Measurements from ENCODE around the gene TANC1.

Gene TANC1

DNA sequence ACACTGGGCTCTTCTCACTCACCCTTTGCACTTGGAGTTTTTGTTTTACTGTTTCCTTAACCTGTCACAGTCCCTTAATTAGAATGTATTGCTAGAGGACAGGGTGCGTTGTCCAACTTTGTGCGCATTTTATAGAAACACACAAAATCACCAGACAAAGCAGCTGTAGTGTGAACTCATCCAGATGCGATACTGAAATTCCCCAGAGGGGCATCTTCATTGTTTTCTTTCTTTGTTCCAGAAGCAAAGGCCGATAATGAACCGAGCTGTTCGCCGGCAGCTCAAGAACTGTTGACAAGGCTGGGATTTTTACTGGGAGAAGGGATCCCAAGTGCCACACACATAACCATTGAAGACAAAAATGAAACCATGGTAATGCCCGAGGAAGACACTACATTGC lies 180.5 kb downstream of the TANC1 start:
- no peak for DNase-seq

DNA sequence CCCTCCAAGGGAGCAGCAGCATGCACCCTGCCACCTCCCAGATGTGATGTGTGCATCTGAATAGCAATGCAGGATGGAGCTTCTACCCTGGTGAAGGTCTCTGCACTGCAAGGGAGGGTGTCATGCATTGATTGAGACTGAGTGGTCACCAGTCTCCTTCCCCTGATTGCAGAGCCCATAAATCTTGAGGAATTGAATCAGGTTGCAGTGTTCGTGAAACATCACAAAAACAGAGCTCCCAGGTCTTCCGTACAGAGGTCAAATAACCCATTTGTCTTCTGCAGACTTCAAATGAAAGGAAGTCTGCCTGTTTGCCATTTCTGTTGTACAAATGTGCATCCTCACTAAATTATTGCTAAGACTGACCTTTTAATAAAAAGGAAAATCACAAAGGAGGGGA lies 181.3 kb downstream of the TANC1 start:
- DNase-seq = no peak

DNA sequence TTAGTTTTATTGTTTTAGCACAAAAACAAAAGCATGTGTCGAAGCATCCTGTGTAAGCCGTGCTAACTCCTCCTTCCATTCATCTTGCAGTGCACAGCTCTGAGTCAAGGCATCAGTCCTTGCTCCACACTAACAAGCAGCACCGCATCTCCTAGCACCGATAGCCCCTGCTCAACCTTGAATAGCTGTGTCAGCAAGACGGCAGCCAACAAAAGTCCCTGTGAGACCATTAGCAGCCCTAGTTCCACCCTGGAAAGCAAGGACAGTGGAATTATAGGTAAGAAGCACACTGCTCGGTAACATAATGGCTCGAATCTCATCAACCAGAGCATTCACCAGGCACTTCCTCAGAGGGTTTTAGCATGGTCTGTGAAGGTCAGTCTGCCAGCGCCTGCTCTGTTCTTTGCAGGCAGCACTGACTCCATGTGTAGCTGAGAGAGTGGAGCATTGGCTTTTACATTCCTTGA lies 181.9 kb downstream of the TANC1 start:
- no peak for DNase-seq

DNA sequence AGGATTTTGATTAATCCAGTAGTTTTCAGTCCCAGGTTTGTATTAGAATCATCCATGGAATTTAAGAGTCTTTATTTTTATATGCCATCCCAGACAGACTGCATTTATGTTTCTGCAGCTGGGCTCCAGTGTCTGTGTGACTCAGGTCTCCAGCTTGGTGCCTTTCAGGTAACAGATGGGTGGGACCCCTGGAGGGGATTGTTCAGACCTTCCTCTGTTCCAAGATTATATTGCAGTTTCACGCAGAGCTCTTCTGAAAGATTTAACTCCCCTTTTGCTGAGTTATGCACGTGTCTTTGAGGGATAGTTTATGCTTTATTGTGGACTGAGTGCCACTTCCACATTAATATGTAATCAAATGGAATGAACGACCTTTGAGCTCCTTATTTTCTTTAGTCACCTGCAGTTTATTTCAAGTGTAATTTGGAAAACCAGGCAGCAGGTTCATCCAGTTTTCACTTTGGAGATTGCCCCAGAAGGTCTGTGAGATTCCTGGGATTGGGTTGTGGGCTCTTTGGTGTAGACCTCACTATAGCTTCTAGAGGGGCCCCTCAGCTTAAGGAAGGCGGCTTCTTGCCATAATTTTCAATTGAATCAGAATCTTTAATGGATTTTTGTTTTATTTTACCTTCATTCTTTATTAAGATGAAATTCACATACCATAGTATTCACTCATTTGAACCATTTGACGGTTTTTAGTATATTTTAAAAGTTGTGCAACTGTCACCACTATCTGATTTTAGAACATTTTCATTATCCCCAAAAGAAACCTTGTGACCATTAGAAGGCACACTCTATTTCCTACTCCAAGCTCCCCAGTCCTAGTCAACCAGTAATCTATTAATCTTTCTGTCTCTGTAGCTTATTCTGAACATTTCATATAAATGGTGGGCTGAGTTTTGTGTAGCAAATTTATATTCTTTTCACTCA lies 183.0 kb downstream of the TANC1 start:
- no peak for DNase-seq

DNA sequence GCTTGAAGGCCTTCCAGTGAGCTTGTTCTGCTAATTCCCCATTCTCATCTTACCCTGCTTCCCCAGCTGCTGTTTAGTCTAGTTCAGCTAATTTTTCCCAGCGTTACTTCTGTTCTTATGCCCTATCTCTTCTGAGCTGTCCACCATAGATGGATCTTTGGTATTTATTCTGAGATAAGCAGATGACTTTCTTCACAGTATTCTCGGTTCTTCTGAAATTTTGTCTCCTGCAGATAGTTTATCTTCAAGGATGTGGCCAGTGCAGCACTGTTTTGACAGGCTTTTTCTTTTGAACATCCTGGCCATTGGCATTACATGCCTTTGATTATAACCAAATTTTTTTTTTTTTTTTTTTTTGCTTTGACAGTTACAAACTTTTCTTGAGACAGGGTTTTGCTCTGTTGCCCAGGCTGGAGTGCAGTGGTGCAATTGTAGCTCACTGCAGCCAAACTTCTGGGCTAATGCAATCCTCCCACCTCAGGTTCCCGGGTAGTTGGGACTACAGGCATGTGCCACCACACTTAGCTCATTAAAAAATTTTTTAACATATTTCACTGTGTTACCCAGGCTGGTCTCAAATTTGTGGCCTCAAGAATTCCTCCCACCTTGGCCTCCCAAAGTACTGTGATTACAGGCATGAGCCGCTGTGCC lies 183.8 kb downstream of the TANC1 start:
- no peak for DNase-seq

DNA sequence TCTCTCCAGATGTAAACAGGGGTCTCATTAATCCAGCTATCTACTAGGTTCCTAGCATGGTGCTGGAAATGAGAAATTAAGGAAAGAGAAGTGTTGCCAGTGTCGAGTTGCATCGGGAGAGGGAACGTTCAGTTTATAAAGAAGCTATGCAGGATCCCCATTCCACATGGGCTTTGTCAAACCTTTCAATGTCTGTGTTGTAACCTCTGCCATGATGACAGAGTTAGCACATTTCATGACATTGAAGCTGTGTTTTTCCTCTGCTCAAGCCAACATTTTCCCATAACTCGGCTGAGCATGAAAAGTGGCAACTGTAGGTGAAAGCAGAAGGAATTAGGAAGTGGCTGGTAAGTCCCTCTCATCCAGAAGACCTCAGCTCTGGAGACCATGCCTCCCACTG lies 184.6 kb downstream of the TANC1 start:
- no peak for DNase-seq

DNA sequence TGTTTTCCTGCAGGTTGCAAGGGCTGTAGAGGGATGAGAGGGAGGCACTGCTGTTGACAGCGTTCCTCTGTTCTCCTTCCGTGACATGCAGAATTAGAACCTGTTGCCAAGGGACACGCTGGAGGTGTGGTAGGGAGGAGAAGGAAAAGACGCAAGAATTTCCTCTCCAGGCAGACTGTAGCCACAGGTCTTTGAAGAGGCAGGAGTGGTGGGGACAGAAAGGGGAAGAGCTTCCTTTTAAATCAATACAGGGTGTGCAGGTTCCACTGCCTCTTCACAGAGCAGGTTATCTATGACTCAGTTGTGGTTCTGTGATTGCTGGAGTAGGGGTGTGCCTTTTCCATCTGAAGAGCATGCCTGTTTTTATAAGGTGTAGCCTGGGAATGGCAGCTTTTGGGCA lies 185.0 kb downstream of the TANC1 start:
- no peak for DNase-seq

DNA sequence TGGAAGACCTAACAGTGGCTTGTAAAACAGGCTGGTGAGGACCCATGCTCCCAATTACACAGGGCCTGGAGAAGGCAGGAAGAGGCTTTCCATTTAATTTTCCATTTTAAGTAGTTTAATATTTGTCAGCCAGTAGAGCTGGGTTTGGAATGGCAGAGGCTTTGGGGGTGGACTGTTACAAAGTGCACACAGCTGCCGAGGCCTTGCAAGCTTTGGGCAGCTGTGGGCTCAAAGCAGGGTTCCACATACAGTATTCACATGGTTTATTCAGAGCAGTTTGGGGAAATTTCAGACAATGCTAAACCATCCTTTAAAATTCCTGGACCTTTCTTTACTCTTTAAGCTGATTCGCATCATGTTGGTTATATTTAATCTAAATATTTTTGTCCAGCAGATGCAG lies 185.5 kb downstream of the TANC1 start:
- DNase-seq = no peak

DNA sequence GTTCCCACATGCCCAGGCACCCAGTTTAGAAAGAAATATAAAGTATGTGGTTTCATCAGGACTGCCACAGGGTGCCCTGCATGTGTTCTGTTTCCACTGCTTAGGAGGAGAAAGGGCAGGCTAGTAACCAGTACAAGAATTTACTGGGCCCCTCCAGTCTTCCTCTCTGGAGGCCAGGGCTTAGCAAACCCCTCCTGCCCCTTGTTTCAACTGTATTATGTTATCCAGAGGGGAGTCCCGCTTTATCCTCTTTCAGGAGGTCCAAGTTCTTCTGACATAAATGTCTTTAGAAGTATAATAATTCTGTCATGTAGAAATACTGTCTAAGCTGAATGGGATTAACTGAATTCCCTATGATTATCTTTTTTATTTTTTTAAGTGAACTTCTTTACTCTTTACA lies 185.9 kb downstream of the TANC1 start:
- DNase-seq = no peak

DNA sequence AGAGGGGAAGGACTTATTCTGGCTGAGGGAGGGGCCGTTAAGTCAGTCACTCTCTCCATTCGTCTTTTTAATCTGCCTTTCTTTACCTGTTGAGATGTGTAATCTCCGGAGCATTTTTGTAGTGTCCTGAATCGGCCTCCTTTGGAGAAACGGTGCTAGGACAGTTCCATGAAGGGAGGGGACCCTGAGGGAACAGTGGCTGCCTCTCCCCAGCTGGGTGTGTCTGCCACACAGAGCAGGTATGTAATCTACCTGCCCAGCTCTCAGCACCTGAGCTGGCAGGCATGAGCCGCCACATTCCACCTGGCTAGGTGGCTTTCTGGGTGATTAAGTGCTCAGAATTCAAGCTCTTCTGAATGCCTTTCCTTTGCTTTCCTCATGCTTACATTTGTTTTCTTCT lies 186.9 kb downstream of the TANC1 start:
- DNase-seq = no peak

DNA sequence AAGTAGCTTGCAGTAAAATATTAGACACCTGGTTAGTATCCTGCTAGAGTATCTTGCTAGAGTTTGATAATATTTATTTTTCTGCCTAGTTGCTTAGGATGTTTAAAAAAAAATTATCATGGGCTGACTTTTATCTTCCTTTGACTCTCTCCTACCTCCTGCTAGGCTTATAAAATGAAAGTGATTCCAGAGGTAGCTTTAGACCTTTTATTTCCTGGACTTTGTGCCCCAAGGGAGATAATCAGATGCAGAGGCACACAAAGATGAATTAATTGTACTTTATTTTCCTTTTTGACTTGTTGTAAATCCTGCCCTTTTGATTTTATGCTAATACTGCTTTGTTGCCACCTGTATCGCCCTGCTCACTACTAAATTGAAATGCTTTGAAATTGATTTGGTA lies 187.4 kb downstream of the TANC1 start:
- no peak for DNase-seq

DNA sequence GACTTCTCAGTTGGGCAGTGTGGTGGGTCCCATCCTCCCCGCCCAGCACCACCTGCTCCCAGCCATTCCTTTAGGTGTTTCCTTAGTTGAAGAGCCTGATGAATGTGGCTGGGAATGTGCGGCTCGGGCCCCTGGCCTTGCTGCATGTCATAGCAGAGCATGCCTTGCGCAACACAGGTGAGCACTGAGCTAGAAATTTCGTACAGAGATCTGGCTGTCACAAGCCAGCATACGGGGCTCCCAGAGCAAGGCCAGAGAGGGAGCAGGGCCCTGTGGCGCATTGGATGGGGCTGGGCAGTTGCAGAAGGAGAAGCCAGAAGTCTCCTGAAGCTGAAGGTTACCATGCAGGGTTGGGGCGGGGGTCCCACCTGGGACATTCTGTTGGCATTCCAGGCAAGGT lies 188.4 kb downstream of the TANC1 start:
- no peak for DNase-seq

DNA sequence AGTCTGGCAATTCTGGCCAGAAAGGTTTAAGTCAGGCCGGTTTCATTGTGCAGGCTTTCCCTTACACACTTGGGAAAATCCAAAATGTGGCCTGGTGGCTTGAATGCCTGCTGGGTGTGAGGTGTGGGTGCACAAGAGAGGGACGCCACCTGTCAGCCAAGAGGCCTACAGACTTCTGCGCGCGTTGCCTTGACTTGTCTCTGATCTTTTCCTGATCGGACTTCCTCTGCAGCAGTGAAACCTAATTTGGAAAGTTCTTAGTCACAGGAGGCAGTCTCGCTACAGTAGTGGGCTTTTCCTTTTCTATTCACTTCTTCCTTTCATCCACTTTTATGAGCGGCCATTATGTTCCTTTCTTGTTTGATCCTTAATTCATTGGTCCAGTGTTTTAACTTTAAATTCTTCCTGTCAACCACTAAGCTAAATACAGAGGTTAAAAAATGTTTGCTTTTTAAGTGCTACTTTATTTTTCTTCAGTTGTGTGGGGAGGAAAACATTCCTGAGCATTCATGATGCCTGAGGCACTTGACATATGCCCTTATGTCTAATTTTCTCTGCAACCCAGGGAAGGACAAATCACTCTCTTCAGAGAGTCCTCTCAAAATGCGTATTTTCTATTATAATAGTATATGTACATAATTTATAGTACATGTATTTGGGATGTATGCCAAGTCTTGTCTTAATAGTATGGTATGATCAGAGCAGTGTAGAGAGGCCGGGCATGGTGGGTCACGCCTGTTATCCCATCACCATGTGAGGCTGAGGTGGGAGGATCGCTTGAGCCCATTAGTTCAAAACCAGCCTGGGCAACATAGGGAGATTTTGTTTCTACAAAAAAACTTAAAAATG lies 189.1 kb downstream of the TANC1 start:
- DNase-seq = no peak

DNA sequence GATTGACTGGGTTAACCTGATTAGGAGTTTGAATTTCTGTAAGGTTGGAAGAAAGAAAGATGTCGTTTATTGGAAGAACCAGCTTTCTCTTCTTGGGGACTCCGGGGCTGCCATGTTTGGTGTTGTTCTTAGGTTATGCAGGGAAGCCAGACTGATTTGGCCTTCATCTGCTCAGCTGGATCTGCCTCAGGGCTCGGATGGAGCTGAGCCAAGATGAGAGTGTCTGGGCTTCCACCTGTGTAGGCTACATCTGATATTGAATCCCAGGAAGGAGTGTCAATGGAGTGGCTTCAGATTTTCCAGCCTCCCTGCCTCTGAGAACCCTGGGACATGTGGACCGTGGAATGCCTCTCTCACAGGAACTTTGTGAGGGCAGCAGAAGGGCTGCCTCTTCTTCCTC lies 192.0 kb downstream of the TANC1 start:
- no peak for DNase-seq

DNA sequence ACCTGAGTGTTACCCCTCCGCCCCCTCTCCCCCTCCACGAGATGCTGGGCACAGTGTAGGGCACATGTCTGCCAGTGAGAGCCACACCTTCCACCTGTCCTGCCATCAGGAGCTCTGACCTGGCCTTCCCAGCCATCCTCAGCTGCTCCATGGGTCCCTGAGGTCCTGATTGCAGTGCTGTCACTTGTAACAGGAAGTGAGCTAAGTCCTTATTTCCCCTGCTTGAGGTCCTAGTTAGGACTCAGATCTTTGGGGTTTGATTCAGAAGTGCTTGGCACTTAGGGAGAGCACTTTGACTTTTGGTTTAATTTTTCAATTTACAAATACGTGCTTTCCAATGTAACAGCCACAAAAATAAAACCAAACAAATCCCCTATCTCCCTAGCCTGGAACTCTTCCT lies 192.5 kb downstream of the TANC1 start:
- DNase-seq = no peak

DNA sequence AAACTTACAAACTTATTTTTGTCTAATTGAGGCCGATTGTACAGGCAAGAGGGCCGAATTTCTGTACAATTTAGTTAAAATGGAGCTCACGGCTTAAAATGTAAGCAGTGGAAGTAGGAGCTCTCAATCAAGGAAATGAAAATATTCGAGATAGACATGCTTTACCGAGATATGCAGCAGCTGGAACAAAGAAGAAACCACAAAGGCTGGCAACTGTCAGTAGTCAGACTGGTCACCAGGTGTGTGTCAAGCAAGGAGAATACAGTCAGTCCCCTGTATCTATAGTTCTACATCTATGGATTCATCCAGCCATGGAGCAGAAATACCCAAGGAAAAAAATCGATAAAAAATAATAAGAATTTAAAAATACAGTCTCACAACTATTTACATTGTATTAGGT lies 195.5 kb downstream of the TANC1 start:
- no peak for DNase-seq

DNA sequence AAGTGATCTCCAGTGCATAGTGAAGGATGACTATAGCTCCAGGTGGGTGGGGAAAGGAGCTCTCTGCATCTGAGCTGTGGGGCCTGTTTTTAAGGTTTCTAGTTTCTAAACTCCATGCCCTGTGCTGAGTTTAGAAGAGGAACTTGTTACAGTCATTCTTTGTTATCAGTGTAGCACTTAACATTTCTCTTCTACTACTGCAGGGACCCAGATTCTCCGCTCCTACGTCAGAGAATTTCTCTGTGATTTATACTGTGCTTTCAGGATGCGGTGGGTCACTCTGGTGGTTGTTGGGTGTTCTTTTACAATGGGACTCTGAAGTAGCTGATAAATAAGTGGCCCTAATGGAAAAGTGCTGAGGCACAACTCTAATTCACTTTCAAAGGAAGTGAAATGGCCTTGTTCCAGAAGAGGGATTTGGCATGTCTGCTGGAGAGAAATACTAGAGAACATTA lies 196.0 kb downstream of the TANC1 start:
- DNase-seq = no peak

DNA sequence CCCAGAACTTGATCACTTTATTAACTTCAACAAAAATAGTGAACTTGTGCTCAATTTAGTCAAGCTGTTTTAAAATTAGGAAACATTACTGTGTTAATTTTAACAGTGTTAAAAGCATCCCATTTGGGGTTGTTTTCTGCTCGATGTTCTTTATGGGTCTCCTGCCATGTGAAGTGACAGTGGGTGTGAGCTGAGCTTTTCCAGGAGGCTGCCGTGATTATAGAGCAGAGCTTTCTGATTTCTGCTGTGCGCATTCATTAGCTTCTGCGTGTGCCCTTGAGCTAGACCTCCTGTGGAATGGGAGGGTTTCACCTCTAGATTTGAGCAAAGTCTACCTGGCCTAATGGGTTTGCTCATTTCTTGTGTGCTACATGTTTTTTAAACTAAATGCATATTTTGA lies 196.6 kb downstream of the TANC1 start:
- DNase-seq = no peak

DNA sequence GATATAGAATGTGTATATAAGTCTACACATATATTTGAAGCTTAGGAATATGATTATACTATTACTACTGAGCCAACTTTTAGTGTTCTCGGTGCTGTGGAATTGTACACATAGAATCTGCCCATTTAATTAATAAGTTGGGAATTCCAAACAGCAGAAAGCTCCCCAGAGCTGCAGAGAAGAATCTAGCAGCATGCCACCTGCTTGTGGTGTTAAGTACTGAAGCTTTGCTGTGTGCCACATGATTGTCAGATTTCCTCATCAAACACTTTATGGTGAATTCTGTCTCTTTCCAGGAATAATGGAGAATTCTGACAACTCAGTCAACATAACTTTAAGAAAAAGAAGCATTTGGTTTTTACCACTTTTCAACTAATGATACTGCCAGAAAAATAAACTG lies 200.3 kb downstream of the TANC1 start:
- DNase-seq = no peak

DNA sequence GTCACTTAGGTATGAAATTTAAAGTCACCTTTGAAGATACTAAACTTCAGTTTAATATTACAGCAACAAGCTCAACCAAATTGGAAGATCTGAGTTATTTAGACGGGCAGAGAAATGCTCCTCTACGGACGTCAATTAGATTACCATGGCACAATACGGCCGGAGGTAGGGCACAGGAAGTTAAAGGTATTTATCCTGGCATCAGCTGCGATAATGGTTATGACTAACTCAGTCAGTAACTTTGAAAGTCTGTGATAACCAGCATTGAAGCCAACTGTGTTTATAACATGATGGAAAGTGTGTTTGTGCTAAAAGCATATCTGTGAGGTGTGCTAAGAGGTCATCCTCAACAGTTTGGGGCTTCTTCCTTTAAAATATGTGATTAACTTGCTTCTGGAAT lies 200.7 kb downstream of the TANC1 start:
- DNase-seq = no peak

DNA sequence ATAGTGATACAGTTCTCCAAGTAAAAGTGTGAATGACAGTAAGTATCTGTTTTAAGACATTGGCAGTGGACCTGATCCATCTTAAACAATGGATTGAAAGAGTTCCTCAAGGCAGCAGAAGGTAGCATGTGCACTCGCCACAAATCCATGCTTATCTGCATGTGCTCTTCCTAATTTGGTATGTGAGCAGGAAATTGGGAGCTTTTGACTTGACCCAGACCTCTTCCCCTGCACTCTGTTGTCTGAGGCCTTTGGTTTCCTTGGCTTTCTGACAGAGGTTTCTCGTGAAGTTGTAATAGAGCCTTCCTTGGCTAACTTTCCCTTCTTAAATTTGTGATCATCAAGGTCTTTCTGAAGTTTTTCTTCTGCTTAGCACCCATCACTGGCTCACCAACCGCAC lies 204.0 kb downstream of the TANC1 start:
- no peak for DNase-seq

DNA sequence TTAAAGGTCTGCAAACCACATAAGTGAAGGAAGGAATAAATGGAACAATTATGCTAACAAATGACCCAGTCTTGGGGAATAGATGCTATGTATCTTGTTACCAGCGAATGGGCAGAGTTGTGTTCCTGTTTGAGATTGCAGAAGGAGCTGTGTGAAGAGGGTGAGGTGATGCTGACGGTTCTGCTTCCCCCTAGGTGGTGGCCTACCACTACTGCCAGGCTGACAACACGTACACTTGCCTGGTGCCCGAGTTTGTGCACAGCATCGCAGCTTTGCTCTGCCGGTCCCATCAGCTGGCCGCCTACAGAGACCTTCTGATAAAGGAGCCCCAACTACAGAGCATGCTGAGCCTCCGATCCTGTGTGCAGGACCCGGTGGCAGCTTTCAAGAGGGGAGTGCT lies 206.3 kb downstream of the TANC1 start:
- DNase-seq = no peak

DNA sequence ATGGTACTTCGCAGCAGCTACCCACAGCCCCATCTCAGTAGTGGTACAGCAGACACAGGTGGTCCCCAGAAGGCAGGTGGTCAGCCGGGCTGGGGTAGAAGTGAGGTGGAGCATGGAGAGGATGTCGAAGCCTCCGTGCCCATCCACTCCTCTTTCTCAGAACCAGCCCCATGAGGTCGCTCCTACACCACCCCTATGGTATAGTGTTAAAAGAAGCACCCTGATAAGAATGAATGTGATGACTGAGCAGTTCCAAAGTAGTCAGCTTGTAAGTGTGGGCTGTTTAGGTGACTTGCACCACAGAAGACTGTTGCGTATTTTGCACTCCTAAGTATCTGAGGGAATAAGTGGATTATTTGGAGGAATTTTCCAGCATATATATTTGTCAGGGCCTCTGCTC lies 206.7 kb downstream of the TANC1 start:
- no peak for DNase-seq

DNA sequence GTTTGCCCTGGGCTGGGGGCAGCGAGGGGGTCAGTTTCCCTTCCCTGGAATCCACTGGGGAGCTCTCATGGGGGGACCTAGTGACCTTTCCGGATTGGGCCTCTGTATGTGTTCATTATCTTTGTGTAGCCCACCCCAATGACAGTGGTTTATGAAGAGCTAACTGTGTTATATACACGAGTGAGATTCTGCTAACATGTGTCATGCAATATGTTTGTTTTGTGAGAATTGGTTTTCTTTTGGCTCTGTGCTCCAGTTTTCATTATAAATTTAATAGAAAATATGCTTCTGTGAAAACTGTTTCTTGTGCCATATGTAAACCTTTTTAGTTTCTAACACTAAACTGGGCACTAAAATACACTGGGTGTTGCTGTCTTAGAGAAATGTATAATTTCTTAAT lies 207.5 kb downstream of the TANC1 start:
- DNase-seq = no peak
